Left lobe of liver (tissue), 2 donors: ENCODE data around the gene KDM4C. TPM values are rescaled to one million over a fixed set of nuclear protein-coding genes. Genes with fewer than 3 reads are reported as not detected.

Experiments used
- ATAC-seq: fragments of 200-7000 bp; cut with Tn5 transposase; one replicate; pipeline ENCODE4 v1.9.1; 2020; ENCODE audit warnings: mild to moderate bottlenecking, moderate library complexity
- DNase-seq: peaks from one replicate; pipeline ENCODE4 v3.0.0-alpha.2; 2020; ENCODE audit warnings: low spot score
- total RNA-seq: library from RNA; stranded (reverse); gene quantifications from one replicate; pipeline ENCODE4 v1.2.1, GENCODE V29; 2021
- donor health status: DM: no; HTN: no; CAD: no; lungs with moderate emphysema.
- donor health status: DM: no; HTN: yes; CAD: no.

KDM4C gene
- total RNA-seq, 1 donor from 2014 or later: 15.8 TPM

GRCh38 chr9:6852243-6852963, 94.6 kb downstream of the KDM4C start:
- no peak for ATAC-seq
- DNase-seq: no peak

GRCh38 chr9:6855860-6856259, 98.1 kb downstream of the KDM4C start:
- ATAC-seq (no peak), DNase-seq (no peak)

- ATAC-seq (no peak), DNase-seq (no peak)
Measured at GRCh38 chr9:6864102-6864501, 106.3 kb downstream of the KDM4C start.

GRCh38 chr9:6869081-6869948, 111.5 kb downstream of the KDM4C start:
- DNase-seq: no peak
- ATAC-seq: no peak

GRCh38 chr9:6870149-6870548, 112.4 kb downstream of the KDM4C start:
- DNase-seq (no peak), ATAC-seq (peak; percentile 36)

- ATAC-seq (peak; percentile 57), DNase-seq (no peak)
Measured at GRCh38 chr9:6870650-6871477, 113.1 kb downstream of the KDM4C start.

- DNase-seq (no peak), ATAC-seq (no peak)
Measured at GRCh38 chr9:6873857-6874256, 116.1 kb downstream of the KDM4C start.

GRCh38 chr9:6876195-6876894, 118.6 kb downstream of the KDM4C start:
- no peak for DNase-seq
- ATAC-seq: no peak

GRCh38 chr9:6877671-6878161, 119.9 kb downstream of the KDM4C start:
- ATAC-seq: no peak
- no peak for DNase-seq

GRCh38 chr9:6880626-6881025, 122.9 kb downstream of the KDM4C start:
- no peak for ATAC-seq
- no peak for DNase-seq

- ATAC-seq (no peak), DNase-seq (no peak)
Measured at GRCh38 chr9:6884101-6884500, 126.3 kb downstream of the KDM4C start.

GRCh38 chr9:6884990-6885389, 127.2 kb downstream of the KDM4C start:
- DNase-seq: no peak
- no peak for ATAC-seq

GRCh38 chr9:6887051-6887450, 129.3 kb downstream of the KDM4C start:
- ATAC-seq (no peak), DNase-seq (no peak)

GRCh38 chr9:6889868-6890267, 132.1 kb downstream of the KDM4C start:
- DNase-seq: no peak
- no peak for ATAC-seq

GRCh38 chr9:6893350-6894131, 135.8 kb downstream of the KDM4C start:
- ATAC-seq (no peak), DNase-seq (no peak)

- no peak for ATAC-seq
- DNase-seq: no peak
Measured at GRCh38 chr9:6894135-6894534, 136.4 kb downstream of the KDM4C start.

- no peak for ATAC-seq
- no peak for DNase-seq
Measured at GRCh38 chr9:6895754-6896153, 138.0 kb downstream of the KDM4C start.

GRCh38 chr9:6896562-6896961, 138.8 kb downstream of the KDM4C start:
- no peak for DNase-seq
- no peak for ATAC-seq

- DNase-seq (no peak), ATAC-seq (peak; percentile 75)
Measured at GRCh38 chr9:6897207-6897822, 139.5 kb downstream of the KDM4C start.
